Hepatocyte (in vitro differentiated cells): ENCODE data around the gene ASB10.

Experiments used
- CTCF ChIP-seq: fragments of 200-600 bp; sonication (generic); IDR thresholded peaks from 2 replicates; pipeline ENCODE4 v1.5.1; 2016; ENCODE audit warnings: antibody characterized with exemption, mild to moderate bottlenecking; ENCODE audit not compliant: poor library complexity
- EZH2phosphoT487 ChIP-seq: fragments of 200-600 bp; sonication (generic); IDR thresholded peaks from one replicate; pipeline ENCODE4 v1.6.1; 2018; ENCODE audit warnings: antibody characterized with exemption, mild to moderate bottlenecking, low read depth, moderate library complexity; ENCODE audit not compliant: unreplicated experiment, severe bottlenecking

DNA sequence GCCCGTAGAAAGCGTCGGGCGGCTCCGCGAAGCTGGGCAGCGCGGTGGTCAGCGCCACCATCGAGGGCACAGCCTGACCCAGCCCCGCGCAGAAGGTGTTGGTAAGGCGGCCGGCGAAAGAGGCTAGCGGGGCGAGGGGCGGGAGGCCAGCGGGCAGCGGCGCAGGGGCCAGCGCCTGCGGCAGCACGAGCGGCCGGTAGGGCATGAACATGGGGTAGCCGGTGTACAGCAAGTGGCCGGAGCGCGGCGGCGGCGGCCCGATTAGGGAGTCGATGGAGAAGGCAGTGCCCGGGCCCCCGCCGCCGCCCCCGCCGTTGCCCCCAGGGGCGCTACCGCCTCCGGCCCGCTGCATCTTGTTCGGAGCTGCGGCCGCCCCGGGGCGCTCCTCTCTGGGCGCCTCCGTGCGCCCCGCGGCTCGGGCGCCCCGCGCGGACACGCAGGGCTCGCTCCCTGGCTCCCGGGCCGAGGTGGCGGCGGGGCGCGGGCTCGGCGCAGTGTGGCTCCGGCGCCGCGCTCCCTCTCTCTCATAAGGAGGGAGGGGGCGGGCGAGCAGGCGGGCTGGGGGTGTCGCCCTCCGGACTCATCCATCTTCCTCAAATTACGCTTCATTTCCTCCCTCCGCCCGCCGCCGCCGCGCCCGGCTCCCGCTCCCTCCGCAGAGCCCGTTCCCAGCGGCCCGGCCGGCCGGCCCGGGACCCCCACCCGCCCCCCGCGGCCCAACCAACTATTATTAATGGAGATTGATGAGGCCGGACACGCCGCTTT lies 19.7 kb downstream of the ASB10 start, which contains the start of gene GBX1:
- TF ChIP-seq CTCF: no peak
- peak; percentile 87 for TF ChIP-seq EZH2phosphoT487
